HepG2 (cell line): Measurements from ENCODE around the gene CDC26. TPM values are rescaled to one million over a fixed set of nuclear protein-coding genes. Genes with fewer than 3 reads are reported as not detected.

Experiments used
- BCL6 ChIP-seq: IDR thresholded peaks from 2 replicates; pipeline ENCODE4 v1.6.1; 2016; ENCODE audit warnings: missing genetic modification reagents, missing compliant biosample characterization
- CBX1 ChIP-seq: IDR thresholded peaks from one replicate; pipeline ENCODE4 v1.6.1; 2016; ENCODE audit warnings: antibody characterized with exemption, low read depth
- CEBPG ChIP-seq: IDR thresholded peaks from 2 replicates; pipeline ENCODE4 v1.6.1; 2016
- CHD2 ChIP-seq: IDR thresholded peaks from 2 replicates; pipeline ENCODE4 v1.6.1; 2011; ENCODE audit warnings: low read depth, low read length, improper control_type of control experiment
- CREM ChIP-seq, 2 experiments: sonication (generic) in 1 of 2; formaldehyde crosslinking in 1 of 2; IDR thresholded peaks; 2 replicates each; pipeline versions ENCODE4 v1.4.0 to v1.6.1; 2016 to 2020; ENCODE audit warnings: antibody characterized with exemption in 1 of 2, mild to moderate bottlenecking in 1 of 2, missing genetic modification reagents in 1 of 2
- FIP1L1 ChIP-seq: fragments of 200-400 bp; formaldehyde crosslinking; IDR thresholded peaks from 2 replicates; pipeline ENCODE4 v1.6.1; 2018; ENCODE audit warnings: low read depth, mild to moderate bottlenecking, low read length, moderate library complexity, borderline replicate concordance; ENCODE audit not compliant: insufficient read depth
- FOXA3 ChIP-seq: IDR thresholded peaks from 2 replicates; pipeline ENCODE4 v1.6.1; 2016; ENCODE audit warnings: missing genetic modification reagents, missing compliant biosample characterization
- JUN ChIP-seq: sonication (generic); formaldehyde crosslinking; IDR thresholded peaks from 2 replicates; pipeline ENCODE4 v1.4.0; 2020; ENCODE audit warnings: mild to moderate bottlenecking, missing genetic modification reagents
- KDM4B ChIP-seq: sonication (generic); formaldehyde crosslinking; IDR thresholded peaks from 2 replicates; pipeline ENCODE4 v1.4.0; 2020; ENCODE audit warnings: missing genetic modification reagents
- KLF15 ChIP-seq: sonication (generic); formaldehyde crosslinking; IDR thresholded peaks from 2 replicates; pipeline ENCODE4 v1.8.1; 2023; ENCODE audit warnings: borderline replicate concordance, mild to moderate bottlenecking, inconsistent platforms, missing genetic modification reagents, mixed read lengths
- MEIS1 ChIP-seq: sonication (generic); formaldehyde crosslinking; IDR thresholded peaks from 2 replicates; pipeline ENCODE4 v1.9.0; 2021; ENCODE audit warnings: mild to moderate bottlenecking, missing genetic modification reagents, moderate library complexity, borderline replicate concordance
- NFYB ChIP-seq: sonication (generic); formaldehyde crosslinking; IDR thresholded peaks from 2 replicates; pipeline ENCODE4 v1.4.0; 2020; ENCODE audit warnings: missing genetic modification reagents
- NONO ChIP-seq, 2 experiments: fragments of 450-650 bp in 1 of 2; sonication (generic) in 1 of 2; formaldehyde crosslinking in 1 of 2; IDR thresholded peaks in 1 of 2; conservative IDR thresholded peaks in 1 of 2; 2 replicates each; pipeline versions ENCODE4 v1.6.1 to v1.8.0; 2017 to 2022; ENCODE audit warnings: mild to moderate bottlenecking in 1 of 2, missing genetic modification reagents in 1 of 2, moderate library complexity in 1 of 2
- NR2F6 ChIP-seq, 2 experiments: IDR thresholded peaks; 2 replicates each; pipeline ENCODE4 v1.6.1; 2016; ENCODE audit warnings: antibody characterized with exemption in 1 of 2, mild to moderate bottlenecking in 1 of 2
- PHF8 ChIP-seq: sonication (generic); formaldehyde crosslinking; IDR thresholded peaks from 2 replicates; pipeline ENCODE4 v1.5.0; 2020; ENCODE audit warnings: missing genetic modification reagents
- RAD51 ChIP-seq: fragments of 450-650 bp; IDR thresholded peaks from 2 replicates; pipeline ENCODE4 v1.6.1; 2016; ENCODE audit warnings: borderline replicate concordance
- RNF2 ChIP-seq: fragments of 450-650 bp; conservative IDR thresholded peaks from 2 replicates; pipeline ENCODE4 v1.6.1; 2016; ENCODE audit warnings: low read depth
- SIX4 ChIP-seq: sonication (generic); formaldehyde crosslinking; IDR thresholded peaks from 2 replicates; pipeline ENCODE4 v1.4.0; 2020; ENCODE audit warnings: missing genetic modification reagents
- SOX6 ChIP-seq, 2 experiments: fragments of 450-650 bp in 1 of 2; sonication (generic) in 1 of 2; formaldehyde crosslinking in 1 of 2; IDR thresholded peaks; 2 replicates each; pipeline versions ENCODE4 v1.4.0 to v1.6.1; 2017 to 2020; ENCODE audit warnings: antibody characterized with exemption in 1 of 2, mild to moderate bottlenecking in 1 of 2, missing genetic modification reagents in 1 of 2
- TEAD3 ChIP-seq: optimal IDR thresholded peaks from 2 replicates; pipeline ENCODE3; 2016; ENCODE audit warnings: borderline replicate concordance
- THAP11 ChIP-seq: IDR thresholded peaks from 2 replicates; pipeline ENCODE4 v1.6.1; 2016; ENCODE audit warnings: missing biosample characterization, missing genetic modification reagents
- ZC3H13 ChIP-seq: sonication (generic); formaldehyde crosslinking; IDR thresholded peaks from 2 replicates; pipeline ENCODE4 v1.8.1; 2023; ENCODE audit warnings: mild to moderate bottlenecking, missing genetic modification reagents, moderate library complexity
- ZFP41 ChIP-seq: sonication (generic); formaldehyde crosslinking; IDR thresholded peaks from 2 replicates; pipeline ENCODE4 v1.4.0; 2020; ENCODE audit warnings: mild to moderate bottlenecking, missing genetic modification reagents, borderline replicate concordance
- ZNF12 ChIP-seq: sonication (generic); formaldehyde crosslinking; IDR thresholded peaks from 2 replicates; pipeline ENCODE4 v1.5.0; 2020; ENCODE audit warnings: missing genetic modification reagents
- ZNF138 ChIP-seq: sonication (generic); formaldehyde crosslinking; IDR thresholded peaks from 2 replicates; pipeline ENCODE4 v1.5.0; 2020; ENCODE audit warnings: mild to moderate bottlenecking, low read depth, missing genetic modification reagents
- ZNF180 ChIP-seq: sonication (generic); formaldehyde crosslinking; IDR thresholded peaks from 2 replicates; pipeline ENCODE4 v1.4.0; 2020; ENCODE audit warnings: low read depth, missing genetic modification reagents, borderline replicate concordance
- ZNF34 ChIP-seq: sonication (generic); formaldehyde crosslinking; IDR thresholded peaks from 2 replicates; pipeline ENCODE4 v1.4.0; 2020; ENCODE audit warnings: mild to moderate bottlenecking, missing genetic modification reagents, borderline replicate concordance
- ZNF557 ChIP-seq: sonication (generic); formaldehyde crosslinking; IDR thresholded peaks from 2 replicates; pipeline ENCODE4 v1.4.0; 2020; ENCODE audit warnings: missing genetic modification reagents
- ZNF792 ChIP-seq: IDR thresholded peaks from 2 replicates; pipeline ENCODE4 v1.6.1; 2016
- ZSCAN12 ChIP-seq: sonication (generic); formaldehyde crosslinking; IDR thresholded peaks from 2 replicates; pipeline ENCODE4 v1.9.0; 2021; ENCODE audit warnings: mild to moderate bottlenecking, missing genetic modification reagents
- ZSCAN5A ChIP-seq: sonication (generic); formaldehyde crosslinking; IDR thresholded peaks from 2 replicates; pipeline ENCODE4 v1.8.0; 2022; ENCODE audit warnings: mild to moderate bottlenecking, missing genetic modification reagents, borderline replicate concordance
- polyA plus RNA-seq, 8 experiments: library from polyadenylated mRNA; depleted of rRNA in 3 of 8; stranded (reverse) in 7 of 8; unstranded in 1 of 8; fragments of >200 nt; fragmentation: Illumina TruSeq in 4 of 8; extraction: Trizol in 4 of 8; gene quantifications; 2 replicates each; pipeline versions ENCODE4 v1.2.1 to v1.2.3, GENCODE V29; 2011 to 2016; ENCODE audit warnings: low read depth in 4 of 8, missing spikeins in 1 of 8, mixed read lengths in 1 of 8; ENCODE audit not compliant: insufficient read depth in 1 of 8
- total RNA-seq, 5 experiments: library from RNA; depleted of rRNA; stranded (reverse); fragments of >200 nt; fragmentation: Illumina TruSeq; extraction: Trizol; gene quantifications; 2 replicates each; pipeline ENCODE4 v1.2.3, GENCODE V29; 2016; ENCODE audit warnings: low read depth in 1 of 5
- TF ChIP-seq, protein P1 (sequence below): sonication (generic); formaldehyde crosslinking; IDR thresholded peaks from 2 replicates; pipeline ENCODE4 v1.5.0; 2020; ENCODE audit warnings: missing genetic modification reagents

Gene CDC26
- total and polyA plus RNA-seq, 2 of the 13 experiments (the other 11 are each of a cell fraction or from before 2014, with no cell fraction given), result 26.6 to 57.9 TPM

GRCh38 chr9:113228130-113228665 is 47.2 kb downstream of the CDC26 start (continued):
- no peak for TF ChIP-seq NONO (IDR thresholded peaks at IDR 0.05)
- no peak for TF ChIP-seq NONO (CRISPR knock-in tag; conservative IDR thresholded peaks at IDR 0.05)
- no peak for TF ChIP-seq FIP1L1
- TF ChIP-seq ZFP41 (CRISPR knock-in tag), result no peak
- no peak for TF ChIP-seq ZSCAN5A (CRISPR knock-in tag)
- no peak for TF ChIP-seq JUN (CRISPR knock-in tag)
- peak; percentile 22; the same call in 1 of the 2 replicates for TF ChIP-seq SIX4 (CRISPR knock-in tag)
- TF ChIP-seq NFYB, result no peak
- 0 out of 2 replicates have a peak, but pooled peaks have one; percentile 12 for TF ChIP-seq RAD51
- TF ChIP-seq THAP11 (CRISPR knock-in tag), result peak; percentile 46; the same call in 1 of the 2 replicates
- TF ChIP-seq ZNF792, result peak; percentile 58; the same call in 1 of the 2 replicates
- no peak for TF ChIP-seq ZNF138 (CRISPR knock-in tag)
- TF ChIP-seq, protein P1, sequence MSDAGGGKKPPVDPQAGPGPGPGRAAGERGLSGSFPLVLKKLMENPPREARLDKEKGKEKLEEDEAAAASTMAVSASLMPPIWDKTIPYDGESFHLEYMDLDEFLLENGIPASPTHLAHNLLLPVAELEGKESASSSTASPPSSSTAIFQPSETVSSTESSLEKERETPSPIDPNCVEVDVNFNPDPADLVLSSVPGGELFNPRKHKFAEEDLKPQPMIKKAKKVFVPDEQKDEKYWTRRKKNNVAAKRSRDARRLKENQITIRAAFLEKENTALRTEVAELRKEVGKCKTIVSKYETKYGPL (CRISPR knock-in tag), result peak; percentile 62; the same call in 1 of the 2 replicates
- TF ChIP-seq ZSCAN12 (CRISPR knock-in tag), result no peak
- no peak for TF ChIP-seq CHD2
- no peak for TF ChIP-seq ZNF180 (CRISPR knock-in tag)
- TF ChIP-seq CBX1, result no peak
- TF ChIP-seq MEIS1 (CRISPR knock-in tag), result no peak
- TF ChIP-seq TEAD3 (CRISPR knock-in tag), result no peak
- TF ChIP-seq BCL6 (CRISPR knock-in tag), result peak; percentile 24
- peak; percentile 68 for TF ChIP-seq CREM (IDR thresholded peaks at IDR 0.05)
- no peak for TF ChIP-seq CREM (CRISPR knock-in tag; IDR thresholded peaks at IDR 0.05)
- TF ChIP-seq ZC3H13 (CRISPR knock-in tag), result no peak
- TF ChIP-seq FOXA3 (CRISPR knock-in tag), result peak; percentile 67; the same call in 1 of the 2 replicates
- no peak for TF ChIP-seq KLF15 (CRISPR knock-in tag)
- no peak for TF ChIP-seq ZNF557 (CRISPR knock-in tag)
- TF ChIP-seq SOX6 (IDR thresholded peaks at IDR 0.05), result no peak
- TF ChIP-seq SOX6 (CRISPR knock-in tag; IDR thresholded peaks at IDR 0.05), result peak; percentile 96
- 0 out of 2 replicates have a peak, but pooled peaks have one; percentile 31 for TF ChIP-seq ZNF12 (CRISPR knock-in tag)
- TF ChIP-seq CEBPG, result peak; percentile 76
- no peak for TF ChIP-seq NR2F6 (IDR thresholded peaks at IDR 0.05)
- peak; percentile 57 for TF ChIP-seq NR2F6 (CRISPR knock-in tag; IDR thresholded peaks at IDR 0.05)
- peak; percentile 28; the same call in 1 of the 2 replicates for TF ChIP-seq ZNF34 (CRISPR knock-in tag)
- no peak for TF ChIP-seq PHF8 (CRISPR knock-in tag)
- no peak for TF ChIP-seq RNF2
- no peak for TF ChIP-seq KDM4B
